Measurements from ENCODE around the gene SARS2.

The SARS2 gene

GRCh38 chr19:38929929-38930775 lies at the start of gene SARS2:
Gene SARS2, minus strand, starts transcription at chr19:38930763. Its CDS starts 27 bp downstream, at chr19:38930736.
- H3K27me3 ChIP-seq (ENCODE audit: control insufficient read depth, insufficient read depth, low read length): no peaks in the 10 kb centered on the region
- no CpG with 5 or more reads among the region's 49 CpGs for WGBS (ENCODE audit: insufficient coverage, insufficient read length)
- peaks cover 18% of the 10 kb centered on the region for H3K36me3 ChIP-seq (ENCODE audit: control insufficient read depth, insufficient read depth, low read length)
- DNase-seq (ENCODE audit: low read depth, low spot score): peak; percentile 87
- H3K9me3 ChIP-seq (ENCODE audit: control insufficient read depth, insufficient read depth, low read length): no peaks in the 10 kb centered on the region; the same call in 1 of the 2 replicates
- H3K27ac ChIP-seq (ENCODE audit: low read length): no peak within 1 kb of the TSS
- H3K4me1 ChIP-seq (ENCODE audit: control insufficient read depth, insufficient read depth, low read length): no peaks in the 10 kb centered on the region; the same call in 1 of the 2 replicates
- peak within 1 kb of the TSS; percentile 75 for H3K4me3 ChIP-seq (ENCODE audit: low read length)

- Histone ChIP-seq H3K27ac (ENCODE audit: low read length) (no peak overlapping the region), H3K36me3 (ENCODE audit: control insufficient read depth, insufficient read depth, low read length) (no peaks in the 10 kb centered on the region), H3K4me1 (ENCODE audit: control insufficient read depth, insufficient read depth, low read length) (no peaks in the 10 kb centered on the region), H3K9me3 (ENCODE audit: control insufficient read depth, insufficient read depth, low read length) (peaks cover 5% of the 10 kb centered on the region), H3K27me3 (ENCODE audit: control insufficient read depth, insufficient read depth, low read length) (no peaks in the 10 kb centered on the region), H3K4me3 (ENCODE audit: low read length) (no peak overlapping the region)
- DNase-seq (ENCODE audit: low read depth, low spot score): no peak
- no CpG with 5 or more reads among the region's 5 CpGs for WGBS (ENCODE audit: insufficient coverage, insufficient read length)
Measured at GRCh38 chr19:38979812-38980211, 49.2 kb upstream of the SARS2 start.

- Histone ChIP-seq H3K36me3 (ENCODE audit: control insufficient read depth, insufficient read depth, low read length) (no peaks in the 10 kb centered on the region), H3K27ac (ENCODE audit: low read length) (no peak overlapping the region), H3K9me3 (ENCODE audit: control insufficient read depth, insufficient read depth, low read length) (peaks cover 5% of the 10 kb centered on the region), H3K4me1 (ENCODE audit: control insufficient read depth, insufficient read depth, low read length) (no peaks in the 10 kb centered on the region), H3K4me3 (ENCODE audit: low read length) (no peak overlapping the region), H3K27me3 (ENCODE audit: control insufficient read depth, insufficient read depth, low read length) (no peaks in the 10 kb centered on the region)
- DNase-seq (ENCODE audit: low read depth, low spot score): no peak
- no CpG with 5 or more reads among the region's 3 CpGs for WGBS (ENCODE audit: insufficient coverage, insufficient read length)
Measured at GRCh38 chr19:38978326-38978689, 47.7 kb upstream of the SARS2 start.

- 100% methylated on average over 1 of the region's 15 CpGs for WGBS (ENCODE audit: insufficient coverage, insufficient read length)
- Histone ChIP-seq H3K27me3 (ENCODE audit: control insufficient read depth, insufficient read depth, low read length) (no peaks in the 10 kb centered on the region), H3K4me1 (ENCODE audit: control insufficient read depth, insufficient read depth, low read length) (no peaks in the 10 kb centered on the region), H3K9me3 (ENCODE audit: control insufficient read depth, insufficient read depth, low read length) (peaks cover 5% of the 10 kb centered on the region), H3K36me3 (ENCODE audit: control insufficient read depth, insufficient read depth, low read length) (no peaks in the 10 kb centered on the region), H3K27ac (ENCODE audit: low read length) (no peak overlapping the region), H3K4me3 (ENCODE audit: low read length) (no peak overlapping the region)
- DNase-seq (ENCODE audit: low read depth, low spot score): no peak
Measured at GRCh38 chr19:38977445-38978325, 47.1 kb upstream of the SARS2 start.

DNA sequence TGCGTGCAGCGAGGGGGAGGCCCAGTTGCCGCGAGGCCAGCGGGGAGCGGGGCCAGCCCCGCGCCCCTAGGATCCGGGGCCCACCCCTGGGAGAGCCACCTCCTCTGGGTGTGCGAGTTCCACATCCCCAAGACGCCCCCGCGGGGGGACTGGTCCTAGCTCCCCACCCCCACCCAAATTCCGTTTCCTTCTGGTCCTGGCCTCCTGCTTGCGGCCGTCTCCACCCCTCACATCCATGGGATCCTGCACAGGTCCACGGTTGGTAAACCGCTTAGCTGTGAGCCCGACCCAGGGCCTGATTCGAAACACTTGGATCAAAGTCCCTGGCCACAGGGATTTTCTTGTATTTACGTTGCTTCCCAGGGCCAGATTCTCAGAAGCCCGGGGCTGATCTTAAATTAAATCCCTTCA lies 45.3 kb upstream of the SARS2 start:
- no peaks in the 10 kb centered on the region for H3K27me3 ChIP-seq (ENCODE audit: control insufficient read depth, insufficient read depth, low read length)
- no peak for DNase-seq (ENCODE audit: low read depth, low spot score)
- peaks cover 5% of the 10 kb centered on the region for H3K9me3 ChIP-seq (ENCODE audit: control insufficient read depth, insufficient read depth, low read length)
- peak overlapping the region; percentile 88; the same call in 1 of the 2 replicates for H3K4me3 ChIP-seq (ENCODE audit: low read length)
- no peak overlapping the region for H3K27ac ChIP-seq (ENCODE audit: low read length)
- WGBS (ENCODE audit: insufficient coverage, insufficient read length): no CpG with 5 or more reads among the region's 22 CpGs
- H3K36me3 ChIP-seq (ENCODE audit: control insufficient read depth, insufficient read depth, low read length): no peaks in the 10 kb centered on the region
- H3K4me1 ChIP-seq (ENCODE audit: control insufficient read depth, insufficient read depth, low read length): no peaks in the 10 kb centered on the region

- no CpG with 5 or more reads among the region's 63 CpGs for WGBS (ENCODE audit: insufficient coverage, insufficient read length)
- Histone ChIP-seq H3K36me3 (ENCODE audit: control insufficient read depth, insufficient read depth, low read length) (no peaks in the 10 kb centered on the region), H3K4me3 (ENCODE audit: low read length) (peak within 1 kb of the TSS; percentile 88)
Measured at GRCh38 chr19:38975214-38975860, 44.8 kb upstream of the SARS2 start, which contains the start of gene FBXO17. Gene FBXO17, minus strand, starts transcription at chr19:38975742. Its CDS starts 25,423 bp downstream, at chr19:38950319.

DNA sequence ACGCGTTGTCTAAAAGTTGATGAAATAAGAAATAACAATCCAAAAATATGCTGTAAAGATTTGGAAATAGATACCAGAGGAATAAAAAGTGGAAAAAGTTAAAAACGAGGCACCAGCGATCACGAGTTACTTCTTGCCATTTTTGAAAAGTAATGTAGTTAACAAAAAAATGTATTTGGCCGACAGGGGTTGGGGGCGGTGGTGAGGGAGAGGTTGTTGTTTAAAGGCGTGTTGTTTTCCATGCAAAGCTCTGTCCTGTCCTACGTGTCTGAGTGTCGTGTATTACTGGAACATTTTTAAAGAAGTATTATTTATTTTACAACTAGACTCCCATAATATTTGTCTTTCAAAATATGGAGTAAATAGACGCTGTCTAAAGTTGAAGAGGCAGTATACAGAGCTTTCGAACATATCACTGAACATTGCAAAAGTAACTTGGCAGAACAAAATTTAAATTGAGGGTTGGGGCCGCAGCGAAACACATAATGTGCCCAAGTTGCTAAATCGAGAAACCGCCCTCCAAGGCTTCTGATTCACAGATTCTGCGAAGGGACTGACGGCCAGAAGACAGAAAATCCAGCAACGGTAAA lies 44.2 kb upstream of the SARS2 start:
- Histone ChIP-seq H3K27me3 (ENCODE audit: control insufficient read depth, insufficient read depth, low read length) (no peaks in the 10 kb centered on the region), H3K4me1 (ENCODE audit: control insufficient read depth, insufficient read depth, low read length) (no peaks in the 10 kb centered on the region), H3K4me3 (ENCODE audit: low read length) (peak overlapping the region; percentile 88; the same call in 1 of the 2 replicates), H3K36me3 (ENCODE audit: control insufficient read depth, insufficient read depth, low read length) (no peaks in the 10 kb centered on the region), H3K9me3 (ENCODE audit: control insufficient read depth, insufficient read depth, low read length) (no peaks in the 10 kb centered on the region), H3K27ac (ENCODE audit: low read length) (no peak overlapping the region)
- DNase-seq (ENCODE audit: low read depth, low spot score): no peak
- WGBS (ENCODE audit: insufficient coverage, insufficient read length): no CpG with 5 or more reads among the region's 19 CpGs

More at GRCh38 chr19:38975214-38975860, 44.8 kb upstream of the SARS2 start, which contains the start of gene FBXO17:
- Histone ChIP-seq H3K9me3 (ENCODE audit: control insufficient read depth, insufficient read depth, low read length) (0 out of 2 replicates have a peak, but pooled peaks cover under 1% of the 10 kb centered on the region), H3K27me3 (ENCODE audit: control insufficient read depth, insufficient read depth, low read length) (no peaks in the 10 kb centered on the region), H3K4me1 (ENCODE audit: control insufficient read depth, insufficient read depth, low read length) (no peaks in the 10 kb centered on the region), H3K27ac (ENCODE audit: low read length) (no peak within 1 kb of the TSS)
- no peak for DNase-seq (ENCODE audit: low read depth, low spot score)

DNA sequence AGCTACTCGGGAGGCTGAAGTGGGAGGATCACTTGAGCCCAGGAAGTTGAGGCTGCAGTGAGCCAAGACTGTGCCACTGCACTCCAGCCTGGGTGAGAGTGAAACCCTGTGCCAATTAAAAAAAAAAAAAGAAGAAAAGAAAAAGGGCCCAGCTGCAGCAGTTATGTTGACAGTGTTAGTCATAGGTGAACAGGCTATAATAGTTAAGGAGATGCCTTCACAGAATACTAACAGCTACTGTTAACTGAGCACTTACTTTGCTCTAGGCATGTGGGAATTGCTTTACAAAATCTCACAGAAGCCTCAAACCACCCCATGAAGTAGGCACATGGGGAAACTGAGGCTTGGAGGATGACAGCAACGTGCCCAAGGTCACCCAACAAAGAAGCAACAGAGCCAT lies 41.1 kb upstream of the SARS2 start:
- H3K27me3 ChIP-seq (ENCODE audit: control insufficient read depth, insufficient read depth, low read length): no peaks in the 10 kb centered on the region
- DNase-seq (ENCODE audit: low read depth, low spot score): no peak
- no peaks in the 10 kb centered on the region for H3K9me3 ChIP-seq (ENCODE audit: control insufficient read depth, insufficient read depth, low read length)
- no peak overlapping the region for H3K4me3 ChIP-seq (ENCODE audit: low read length)
- no peaks in the 10 kb centered on the region for H3K36me3 ChIP-seq (ENCODE audit: control insufficient read depth, insufficient read depth, low read length)
- no peak overlapping the region for H3K27ac ChIP-seq (ENCODE audit: low read length)
- no CpG with 5 or more reads among the region's 2 CpGs for WGBS (ENCODE audit: insufficient coverage, insufficient read length)
- H3K4me1 ChIP-seq (ENCODE audit: control insufficient read depth, insufficient read depth, low read length): no peaks in the 10 kb centered on the region

GRCh38 chr19:38970664-38971532 lies 40.3 kb upstream of the SARS2 start:
- Histone ChIP-seq H3K4me3 (ENCODE audit: low read length) (no peak overlapping the region), H3K27me3 (ENCODE audit: control insufficient read depth, insufficient read depth, low read length) (no peaks in the 10 kb centered on the region), H3K27ac (ENCODE audit: low read length) (no peak overlapping the region), H3K4me1 (ENCODE audit: control insufficient read depth, insufficient read depth, low read length) (no peaks in the 10 kb centered on the region), H3K36me3 (ENCODE audit: control insufficient read depth, insufficient read depth, low read length) (no peaks in the 10 kb centered on the region), H3K9me3 (ENCODE audit: control insufficient read depth, insufficient read depth, low read length) (no peaks in the 10 kb centered on the region)
- no peak for DNase-seq (ENCODE audit: low read depth, low spot score)
- no CpG with 5 or more reads among the region's 12 CpGs for WGBS (ENCODE audit: insufficient coverage, insufficient read length)

Data from iPS DF 6.9 (cell line).